DMS153 treated with DMSO at 0.1 percent for 48 hours (cell line): Measurements from ENCODE around the gene AKAIN1.

ENCODE experiments used
- DNase-seq: peaks from one replicate; lab custom pipeline; 2025; ENCODE audit not compliant: unreplicated experiment; lab: John Stamatoyannopoulos, UW

The AKAIN1 gene

GRCh38 chr18:5197032-5197434, at the start of gene AKAIN1:
AKAIN1 (minus strand) TSS chr18:5197257; CDS start chr18:5197053, 204 bp downstream.
- DNase-seq: no peak

GRCh38 chr18:5244941-5245340, 47.9 kb upstream of the AKAIN1 start:
- no peak for DNase-seq

GRCh38 chr18:5239447-5239846, 42.4 kb upstream of the AKAIN1 start:
- no peak for DNase-seq

GRCh38 chr18:5238371-5238976, 41.4 kb upstream of the AKAIN1 start:
- DNase-seq: no peak

GRCh38 chr18:5237723-5238370, 40.8 kb upstream of the AKAIN1 start:
- peak; percentile 20 for DNase-seq

- DNase-seq: no peak
These were observed 40.1 kb upstream of the AKAIN1 start for GRCh38 chr18:5237083-5237722.

GRCh38 chr18:5214583-5215351, 17.7 kb upstream of the AKAIN1 start:
- DNase-seq: no peak

- no peak for DNase-seq
These were observed 10.6 kb upstream of the AKAIN1 start for GRCh38 chr18:5207471-5208150.

GRCh38 chr18:5198311-5198710, 1.3 kb upstream of the AKAIN1 start:
- no peak for DNase-seq

- no peak for DNase-seq
These were observed 404 bp upstream of the AKAIN1 start for GRCh38 chr18:5197461-5197860.

GRCh38 chr18:5196253-5197031, 615 bp downstream of the AKAIN1 start:
- DNase-seq: no peak

- DNase-seq: no peak
These were observed 1.4 kb downstream of the AKAIN1 start for GRCh38 chr18:5195656-5196055.

GRCh38 chr18:5180254-5180653, 16.8 kb downstream of the AKAIN1 start:
- no peak for DNase-seq

GRCh38 chr18:5178519-5178918, 18.5 kb downstream of the AKAIN1 start:
- DNase-seq: no peak

GRCh38 chr18:5175378-5175777, 21.7 kb downstream of the AKAIN1 start:
- no peak for DNase-seq

GRCh38 chr18:5173646-5174045, 23.4 kb downstream of the AKAIN1 start:
- DNase-seq: no peak

GRCh38 chr18:5173236-5173635, 23.8 kb downstream of the AKAIN1 start:
- no peak for DNase-seq

GRCh38 chr18:5167831-5168230, 29.2 kb downstream of the AKAIN1 start:
- no peak for DNase-seq

GRCh38 chr18:5166606-5167280, 30.3 kb downstream of the AKAIN1 start:
- DNase-seq: no peak

GRCh38 chr18:5164903-5165302, 32.2 kb downstream of the AKAIN1 start:
- no peak for DNase-seq
